ENCODE results near the gene ERAL1. TPM values are rescaled to one million over a fixed set of nuclear protein-coding genes. Genes with fewer than 3 reads are reported as not detected.
"Not testable (repeated sequence)": the region's sequence is repeated elsewhere in the genome, so short reads cannot be mapped to it uniquely, and the experiment has no call there.

Gene ERAL1
- total and polyA plus RNA-seq, 5 donors from 2014 or later = 22.1 to 44.9 (median 41.7) TPM

DNA sequence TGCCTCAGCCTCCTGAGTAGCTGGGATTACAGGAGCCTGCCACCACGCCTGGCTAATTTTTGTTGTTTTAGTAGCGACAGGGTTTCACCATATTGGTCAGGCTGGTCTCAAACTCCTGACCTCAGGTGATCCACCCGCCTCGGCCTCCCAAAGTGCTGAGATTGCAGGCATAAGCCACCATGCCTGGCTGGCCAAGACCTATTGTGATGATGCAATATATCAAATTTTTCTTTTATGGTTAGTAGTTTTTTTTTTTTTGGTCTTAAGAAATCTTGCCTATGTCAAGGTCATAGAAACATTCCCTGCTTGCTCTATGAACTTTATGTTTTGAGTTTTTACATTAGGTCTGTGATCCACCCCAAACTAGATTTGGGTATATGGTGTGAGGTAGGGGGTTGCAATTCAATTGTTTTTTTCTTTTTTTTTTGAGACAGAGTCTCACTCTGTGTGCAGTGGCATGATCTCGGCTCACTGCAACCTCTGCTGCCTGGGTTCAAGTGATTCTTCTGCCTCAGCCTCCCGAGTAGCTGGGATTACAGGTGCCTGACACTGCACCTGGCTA lies 22.4 kb downstream of the ERAL1 start:
- H3K27ac Mint-ChIP-seq = peak overlapping the region in 2 of 3 donors; percentile 54 to 69
- H3K4me1 ChIP-seq (ENCODE audit: control insufficient read depth, insufficient read depth, low read length, poor library complexity, severe bottlenecking); ATAC-seq (ENCODE audit: low read depth in 2 of 2); H3K27me3 Mint-ChIP-seq; H3K4me3 ChIP-seq (ENCODE audit: low read depth, low read length); DNase-seq; H3K9me3 ChIP-seq (ENCODE audit: control insufficient read depth in 2 of 2, low read length in 2 of 2); H3K27me3 ChIP-seq (ENCODE audit: control insufficient read depth, insufficient read depth, low read length); H3K9me3 Mint-ChIP-seq; H3K4me3 Mint-ChIP-seq; H3K27ac ChIP-seq (ENCODE audit: insufficient read depth, low read length, poor library complexity, severe bottlenecking): not testable (repeated sequence)
- H3K36me3 Mint-ChIP-seq = peaks cover 24% of the 10 kb centered on the region
- peaks cover 33% of the 10 kb centered on the region for H3K36me3 ChIP-seq (ENCODE audit: control insufficient read depth, insufficient read depth, low read length)
- H3K4me1 Mint-ChIP-seq = peaks cover 0 to 13% (median 5%) of the 10 kb centered on the region in 4 donors

DNA sequence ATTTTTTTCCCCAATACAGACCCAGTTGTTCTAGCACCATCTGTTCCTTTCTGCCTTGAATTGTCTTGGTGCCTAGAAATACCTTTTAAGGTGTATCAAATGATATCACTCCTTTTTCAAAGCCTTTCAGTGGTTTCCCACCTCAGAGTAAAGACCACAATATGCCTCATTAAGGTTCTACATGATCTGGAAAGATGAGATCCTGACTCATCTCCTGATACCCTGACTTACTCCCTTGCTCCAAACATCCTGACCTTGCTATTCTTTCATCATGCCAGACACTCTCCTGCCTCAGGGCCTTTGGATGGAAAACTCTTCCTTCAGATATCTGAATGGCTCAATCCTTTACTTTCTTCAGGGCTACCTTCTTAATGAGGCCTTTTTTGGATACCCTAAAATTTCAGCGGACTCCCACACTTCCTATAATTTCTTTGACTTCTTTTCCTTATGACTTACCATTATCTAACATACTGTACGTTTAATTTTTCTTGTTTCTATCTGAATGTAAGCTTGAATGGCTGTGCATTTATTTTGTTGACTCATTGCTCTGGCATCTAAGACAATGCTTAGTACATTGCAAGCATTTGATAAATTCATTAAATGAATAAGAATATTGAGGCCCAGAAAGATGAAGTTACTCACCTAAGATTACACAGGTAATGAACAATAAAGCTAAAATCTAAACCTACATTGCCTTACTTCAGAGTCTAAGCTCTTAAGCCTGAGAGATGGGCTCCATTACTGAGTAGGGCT lies 23.5 kb downstream of the ERAL1 start:
- Histone ChIP-seq H3K27me3 (ENCODE audit: control insufficient read depth, insufficient read depth, low read length) (no peaks in the 10 kb centered on the region), H3K4me3 (ENCODE audit: low read depth, low read length) (no peak overlapping the region), H3K4me1 (ENCODE audit: control insufficient read depth, insufficient read depth, low read length, poor library complexity, severe bottlenecking) (no peaks in the 10 kb centered on the region), H3K27ac (ENCODE audit: insufficient read depth, low read length, poor library complexity, severe bottlenecking) (no peak overlapping the region), H3K9me3 (ENCODE audit: control insufficient read depth in 2 of 2, low read length in 2 of 2) (no peaks in the 10 kb centered on the region), H3K36me3 (ENCODE audit: control insufficient read depth, insufficient read depth, low read length) (peaks cover 42% of the 10 kb centered on the region)
- ATAC-seq (ENCODE audit: low read depth in 2 of 2) = no peak
- H3K27ac Mint-ChIP-seq = peak overlapping the region in 1 of 3 donors; percentile 50
- DNase-seq = no peak
- no peaks in the 10 kb centered on the region for H3K27me3 Mint-ChIP-seq
- H3K9me3 Mint-ChIP-seq = no peaks in the 10 kb centered on the region
- H3K4me3 Mint-ChIP-seq = no peak overlapping the region
- peaks cover 29% of the 10 kb centered on the region for H3K36me3 Mint-ChIP-seq
- H3K4me1 Mint-ChIP-seq = peaks cover 0 to 11% (median 3%) of the 10 kb centered on the region in 4 donors

DNA sequence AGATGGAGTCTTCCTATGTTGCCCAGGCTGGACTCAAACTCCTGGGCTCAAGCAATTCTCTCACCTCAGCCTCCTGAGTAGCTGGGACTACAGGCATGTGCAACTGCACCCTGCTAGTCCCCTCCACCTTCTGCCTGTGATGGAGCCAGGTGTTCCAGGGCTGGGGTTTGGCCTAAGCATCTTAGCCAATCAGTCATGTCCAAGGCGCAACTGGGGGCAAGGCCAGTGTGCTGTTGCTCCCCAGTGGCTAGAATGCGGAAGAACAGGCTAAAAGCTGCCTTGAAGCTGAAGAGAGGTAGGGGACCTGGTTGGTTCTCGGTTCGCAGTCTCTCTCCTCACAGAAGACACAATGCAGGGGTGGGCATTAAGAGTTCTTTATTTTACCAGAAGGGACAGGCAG lies 24.2 kb downstream of the ERAL1 start:
- H3K36me3 Mint-ChIP-seq = peaks cover 29% of the 10 kb centered on the region
- H3K36me3 ChIP-seq (ENCODE audit: control insufficient read depth, insufficient read depth, low read length) = peaks cover 46% of the 10 kb centered on the region
- DNase-seq = peak in 1 of 3 donors; percentile 28

DNA sequence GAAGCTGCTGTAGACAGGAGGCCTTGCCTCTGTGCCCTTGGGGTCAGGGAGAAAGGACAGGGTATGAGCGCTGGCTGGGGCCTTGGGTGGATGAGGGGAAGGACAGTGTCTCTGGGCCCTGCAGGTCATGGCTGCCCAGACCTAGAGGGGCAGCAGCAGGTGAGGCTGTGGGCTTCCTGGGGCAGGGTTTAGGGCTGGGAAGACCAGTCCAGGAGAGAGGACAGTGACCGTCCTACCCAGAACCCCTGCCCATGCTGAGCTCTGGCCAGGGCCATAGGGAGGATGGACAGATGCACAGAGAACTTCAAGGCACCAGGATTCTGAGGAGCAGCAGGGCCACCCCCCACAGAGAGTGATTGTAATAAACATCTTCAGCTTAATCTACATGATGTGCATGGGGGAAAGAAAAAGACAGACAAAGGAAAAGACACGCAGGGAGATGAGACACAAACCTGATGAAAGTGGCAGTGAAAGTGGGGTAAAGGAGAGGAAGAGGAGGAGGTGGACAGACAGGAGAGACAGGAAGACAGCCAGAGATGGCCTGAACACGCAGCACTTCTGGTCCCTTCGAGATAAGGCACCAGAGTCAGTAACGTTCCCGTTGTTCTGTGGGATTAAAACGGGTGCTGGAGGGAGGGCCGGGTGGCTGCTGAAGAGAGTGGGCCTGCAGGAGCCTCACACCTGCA lies 25.2 kb downstream of the ERAL1 start:
- DNase-seq = no peak
- ATAC-seq (ENCODE audit: low read depth in 2 of 2) = no peak
- Mint-ChIP-seq H3K27me3 (no peaks in the 10 kb centered on the region), H3K36me3 (peaks cover 37% of the 10 kb centered on the region), H3K4me1 (peaks cover 0 to 9% (median 5%) of the 10 kb centered on the region in 4 donors), H3K27ac (peak overlapping the region in 1 of 3 donors; percentile 90), H3K4me3 (no peak overlapping the region), H3K9me3 (no peaks in the 10 kb centered on the region)
- no peaks in the 10 kb centered on the region for H3K9me3 ChIP-seq (ENCODE audit: control insufficient read depth in 2 of 2, low read length in 2 of 2)
- no peaks in the 10 kb centered on the region for H3K4me1 ChIP-seq (ENCODE audit: control insufficient read depth, insufficient read depth, low read length, poor library complexity, severe bottlenecking)
- no peaks in the 10 kb centered on the region for H3K27me3 ChIP-seq (ENCODE audit: control insufficient read depth, insufficient read depth, low read length)
- H3K4me3 ChIP-seq (ENCODE audit: low read depth, low read length) = no peak overlapping the region
- H3K36me3 ChIP-seq (ENCODE audit: control insufficient read depth, insufficient read depth, low read length) = peaks cover 56% of the 10 kb centered on the region
- no peak overlapping the region for H3K27ac ChIP-seq (ENCODE audit: insufficient read depth, low read length, poor library complexity, severe bottlenecking)

More for the DNA sequence above, 24.2 kb downstream of the ERAL1 start:
- H3K27ac ChIP-seq (ENCODE audit: insufficient read depth, low read length, poor library complexity, severe bottlenecking) = no peak overlapping the region
- Mint-ChIP-seq H3K27ac (no peak overlapping the region), H3K27me3 (no peaks in the 10 kb centered on the region), H3K4me1 (peaks cover 0 to 7% (median 3%) of the 10 kb centered on the region in 4 donors), H3K9me3 (no peaks in the 10 kb centered on the region), H3K4me3 (no peak overlapping the region)
- no peaks in the 10 kb centered on the region for H3K27me3 ChIP-seq (ENCODE audit: control insufficient read depth, insufficient read depth, low read length)
- no peak for ATAC-seq (ENCODE audit: low read depth in 2 of 2)
- no peaks in the 10 kb centered on the region for H3K4me1 ChIP-seq (ENCODE audit: control insufficient read depth, insufficient read depth, low read length, poor library complexity, severe bottlenecking)
- H3K4me3 ChIP-seq (ENCODE audit: low read depth, low read length) = no peak overlapping the region
- no peaks in the 10 kb centered on the region for H3K9me3 ChIP-seq (ENCODE audit: control insufficient read depth in 2 of 2, low read length in 2 of 2)

DNA sequence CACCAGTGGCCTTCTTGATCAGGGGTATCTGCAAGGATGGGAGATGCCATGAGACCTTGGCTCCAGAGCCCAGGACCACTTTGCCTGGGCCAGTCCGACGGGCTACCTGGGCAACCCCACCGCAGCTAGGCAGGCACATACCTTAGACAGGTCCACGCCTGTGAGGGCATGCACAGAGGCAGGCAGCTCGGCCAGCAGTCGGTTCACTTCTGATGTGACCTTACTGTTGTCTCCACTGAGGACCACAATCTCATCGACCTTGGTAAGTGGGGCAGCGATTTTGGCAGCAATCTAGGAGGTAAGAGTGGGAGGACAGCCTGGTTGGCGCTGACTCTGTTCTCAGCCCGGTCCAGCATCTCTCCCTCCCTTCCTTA lies 25.7 kb downstream of the ERAL1 start:
- no peaks in the 10 kb centered on the region for H3K27me3 Mint-ChIP-seq
- H3K9me3 ChIP-seq (ENCODE audit: control insufficient read depth in 2 of 2, low read length in 2 of 2) = no peaks in the 10 kb centered on the region
- peaks cover 0 to 15% (median 5%) of the 10 kb centered on the region in 4 donors for H3K4me1 Mint-ChIP-seq
- H3K9me3 Mint-ChIP-seq = no peaks in the 10 kb centered on the region
- no peak overlapping the region for H3K27ac Mint-ChIP-seq
- no peak overlapping the region for H3K4me3 Mint-ChIP-seq
- no peak overlapping the region for H3K27ac ChIP-seq (ENCODE audit: insufficient read depth, low read length, poor library complexity, severe bottlenecking)
- ATAC-seq (ENCODE audit: low read depth in 2 of 2) (no peak), DNase-seq (no peak)
- H3K4me3 ChIP-seq (ENCODE audit: low read depth, low read length) = no peak overlapping the region
- H3K27me3 ChIP-seq (ENCODE audit: control insufficient read depth, insufficient read depth, low read length) = no peaks in the 10 kb centered on the region
- peaks cover 42% of the 10 kb centered on the region for H3K36me3 Mint-ChIP-seq
- peaks cover 62% of the 10 kb centered on the region for H3K36me3 ChIP-seq (ENCODE audit: control insufficient read depth, insufficient read depth, low read length)
- H3K4me1 ChIP-seq (ENCODE audit: control insufficient read depth, insufficient read depth, low read length, poor library complexity, severe bottlenecking) = no peaks in the 10 kb centered on the region

DNA sequence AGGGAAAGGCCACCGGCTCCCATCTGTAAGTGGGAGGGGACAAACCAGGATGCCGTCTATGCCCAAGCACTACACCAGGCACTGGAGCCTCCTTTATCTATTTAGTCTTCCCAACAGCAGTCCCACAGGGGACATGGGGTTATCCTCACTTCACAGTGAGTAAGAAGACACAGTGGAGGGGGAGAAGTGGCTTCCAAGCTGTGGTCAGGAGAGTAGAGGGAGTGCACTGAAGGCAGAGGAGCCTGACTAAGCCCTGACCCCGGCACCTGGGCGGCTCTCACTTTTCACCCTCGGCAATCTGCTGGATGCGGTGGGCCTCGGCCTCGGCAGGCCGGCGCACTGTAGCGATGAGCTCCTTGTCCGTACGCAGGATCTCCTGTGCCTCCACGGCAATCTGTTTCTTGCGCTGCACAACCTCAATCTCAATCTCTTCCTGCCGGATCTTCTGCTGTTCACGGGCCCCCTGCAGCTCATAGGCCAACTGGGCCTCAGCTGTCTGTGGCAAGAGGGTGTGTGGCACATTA lies 26.8 kb downstream of the ERAL1 start:
- Mint-ChIP-seq H3K4me1 (peaks cover 0 to 17% (median 5%) of the 10 kb centered on the region in 4 donors), H3K9me3 (no peaks in the 10 kb centered on the region), H3K4me3 (no peak overlapping the region), H3K36me3 (peaks cover 42% of the 10 kb centered on the region), H3K27me3 (no peaks in the 10 kb centered on the region), H3K27ac (no peak overlapping the region)
- Histone ChIP-seq H3K27me3 (ENCODE audit: control insufficient read depth, insufficient read depth, low read length) (no peaks in the 10 kb centered on the region), H3K4me1 (ENCODE audit: control insufficient read depth, insufficient read depth, low read length, poor library complexity, severe bottlenecking) (no peaks in the 10 kb centered on the region), H3K9me3 (ENCODE audit: control insufficient read depth in 2 of 2, low read length in 2 of 2) (no peaks in the 10 kb centered on the region), H3K36me3 (ENCODE audit: control insufficient read depth, insufficient read depth, low read length) (peaks cover 71% of the 10 kb centered on the region), H3K4me3 (ENCODE audit: low read depth, low read length) (no peak overlapping the region), H3K27ac (ENCODE audit: insufficient read depth, low read length, poor library complexity, severe bottlenecking) (no peak overlapping the region)
- ATAC-seq (ENCODE audit: low read depth in 2 of 2) (no peak), DNase-seq (no peak)

DNA sequence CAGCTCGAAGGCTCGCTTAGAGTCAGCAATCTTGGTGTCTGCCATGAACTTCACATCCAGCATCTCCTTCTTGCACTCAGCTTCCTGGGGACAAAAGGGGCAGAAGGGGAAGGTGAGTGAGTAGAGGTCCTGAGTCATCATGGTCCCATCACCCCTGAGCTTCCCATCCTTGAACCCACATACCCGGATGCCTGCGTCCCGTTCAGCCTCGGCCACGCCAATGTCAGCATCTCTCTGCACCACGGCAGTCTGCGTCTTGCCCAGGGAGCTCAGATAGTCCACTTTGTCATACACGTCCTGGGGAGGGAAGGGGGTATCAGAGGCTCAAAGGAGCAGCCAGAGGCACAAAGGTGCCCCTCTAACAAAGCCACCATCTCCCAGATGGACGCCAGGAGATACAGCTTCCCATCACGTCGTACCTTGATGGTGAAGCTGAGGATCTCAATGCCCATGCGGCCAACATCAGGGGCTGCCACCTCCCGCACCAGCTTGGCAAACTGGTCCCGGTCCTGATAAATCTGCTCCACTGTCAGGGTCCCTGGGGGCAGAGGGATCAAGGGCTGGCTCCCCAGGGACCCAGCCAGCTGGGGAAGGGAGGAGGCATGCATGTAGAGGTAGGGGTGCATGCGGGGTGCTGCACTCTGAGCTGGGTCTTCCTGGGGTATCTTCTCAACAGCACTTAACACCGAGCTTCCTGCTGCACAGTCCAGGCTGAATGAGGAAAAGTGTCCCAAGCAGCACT lies 27.5 kb downstream of the ERAL1 start:
- H3K36me3 Mint-ChIP-seq = peaks cover 42% of the 10 kb centered on the region

More for the DNA sequence above, 27.5 kb downstream of the ERAL1 start:
- H3K27ac ChIP-seq (ENCODE audit: insufficient read depth, low read length, poor library complexity, severe bottlenecking) = no peak overlapping the region
- H3K4me1 ChIP-seq (ENCODE audit: control insufficient read depth, insufficient read depth, low read length, poor library complexity, severe bottlenecking) = no peaks in the 10 kb centered on the region
- no peak overlapping the region for H3K4me3 ChIP-seq (ENCODE audit: low read depth, low read length)
- H3K9me3 ChIP-seq (ENCODE audit: control insufficient read depth in 2 of 2, low read length in 2 of 2) = no peaks in the 10 kb centered on the region
- H3K4me1 Mint-ChIP-seq = peaks cover 0 to 21% (median 5%) of the 10 kb centered on the region in 4 donors
- ATAC-seq (ENCODE audit: low read depth in 2 of 2) (no peak), DNase-seq (no peak)
- no peak overlapping the region for H3K4me3 Mint-ChIP-seq
- no peaks in the 10 kb centered on the region for H3K9me3 Mint-ChIP-seq
- no peak overlapping the region for H3K27ac Mint-ChIP-seq
- H3K27me3 ChIP-seq (ENCODE audit: control insufficient read depth, insufficient read depth, low read length) = no peaks in the 10 kb centered on the region
- H3K36me3 ChIP-seq (ENCODE audit: control insufficient read depth, insufficient read depth, low read length) = peaks cover 75% of the 10 kb centered on the region
- no peaks in the 10 kb centered on the region for H3K27me3 Mint-ChIP-seq
